Left ventricle myocardium inferior (tissue), 1 donor: ENCODE results near the gene COL5A2. TPM values are rescaled to one million over a fixed set of nuclear protein-coding genes. Genes with fewer than 3 reads are reported as not detected.

Source experiments
- DNase-seq: peaks from one replicate; pipeline ENCODE4 v3.0.0-alpha.2; 2020
- H3K27ac ChIP-seq: fragments of 200-600 bp; replicated peaks from 2 replicates; pipeline ENCODE4 v1.8.0; 2021
- H3K27me3 ChIP-seq: fragments of 200-600 bp; 2 replicates; pipeline ENCODE4 v1.8.0; 2021; ENCODE audit warnings: low read depth
- H3K36me3 ChIP-seq: fragments of 200-600 bp; 2 replicates; pipeline ENCODE4 v1.8.0; 2021
- H3K4me1 ChIP-seq: fragments of 200-600 bp; 2 replicates; pipeline ENCODE4 v1.8.0; 2021
- H3K4me3 ChIP-seq: fragments of 200-600 bp; 2 replicates; pipeline ENCODE4 v1.8.0; 2021; ENCODE audit warnings: mild to moderate bottlenecking, moderate library complexity
- H3K9me3 ChIP-seq: fragments of 200-600 bp; replicated peaks from 2 replicates; pipeline ENCODE4 v1.8.0; 2021
- CTCF ChIP-seq: fragments of 200-600 bp; IDR thresholded peaks from 2 replicates; pipeline ENCODE4 v1.8.0; 2021; ENCODE audit warnings: antibody characterized with exemption, mild to moderate bottlenecking, borderline replicate concordance
- intact Hi-C: fragments of 100-400 bp; cut with micrococcal nuclease; formaldehyde crosslinking; loops from one replicate; pipeline ENCODE4 v1.11.0; 2022
- total RNA-seq: library from RNA; stranded (reverse); fragmentation: NEBNext Ultra II Directional; extraction: Animal tissue kit (Norgen Biotek cat#: 25700); gene quantifications from one replicate; pipeline ENCODE4 v1.2.1, GENCODE V29; 2021
- donor health status: DM: no; HTN: yes; CAD: no; lungs with severe emphysema.

The COL5A2 gene
- total RNA-seq, 1 donor from 2014 or later, result 9.3 TPM

- DNase-seq, result no peak
- peak; percentile 53 for TF ChIP-seq CTCF
- Histone ChIP-seq H3K4me3 (no peak overlapping the region), H3K9me3 (no peaks in the 10 kb centered on the region), H3K36me3 (no peaks in the 10 kb centered on the region), H3K27ac (peak overlapping the region; percentile 53), H3K4me1 (peaks cover 3% of the 10 kb centered on the region), H3K27me3 (no peaks in the 10 kb centered on the region)
- intact Hi-C loops, result no loop called here
Observed at GRCh38 chr2:189142893-189143759, 36.4 kb downstream of the COL5A2 start.

- no peaks in the 10 kb centered on the region for H3K4me1 ChIP-seq
- no peak overlapping the region for H3K27ac ChIP-seq
- no peak overlapping the region for H3K4me3 ChIP-seq
- no peaks in the 10 kb centered on the region for H3K27me3 ChIP-seq
- no peak for TF ChIP-seq CTCF
- no peaks in the 10 kb centered on the region for H3K9me3 ChIP-seq
- no peak for DNase-seq
- intact Hi-C loops, result no loop called here
- H3K36me3 ChIP-seq, result no peaks in the 10 kb centered on the region
Observed at GRCh38 chr2:189138800-189139199, 40.8 kb downstream of the COL5A2 start.

GRCh38 chr2:189137519-189137918, 42.0 kb downstream of the COL5A2 start:
- H3K27ac ChIP-seq, result no peak overlapping the region
- TF ChIP-seq CTCF, result no peak
- no peaks in the 10 kb centered on the region for H3K4me1 ChIP-seq
- no peaks in the 10 kb centered on the region for H3K36me3 ChIP-seq
- intact Hi-C loops, result no loop called here
- H3K27me3 ChIP-seq, result no peaks in the 10 kb centered on the region
- no peaks in the 10 kb centered on the region for H3K9me3 ChIP-seq
- no peak overlapping the region for H3K4me3 ChIP-seq
- DNase-seq, result no peak

GRCh38 chr2:189134485-189134884, 45.1 kb downstream of the COL5A2 start:
- H3K27ac ChIP-seq, result no peak overlapping the region
- no peaks in the 10 kb centered on the region for H3K9me3 ChIP-seq
- intact Hi-C loops, result no loop called here
- TF ChIP-seq CTCF, result no peak
- H3K36me3 ChIP-seq, result no peaks in the 10 kb centered on the region
- H3K4me3 ChIP-seq, result no peak overlapping the region
- H3K27me3 ChIP-seq, result no peaks in the 10 kb centered on the region
- DNase-seq, result no peak
- H3K4me1 ChIP-seq, result no peaks in the 10 kb centered on the region

GRCh38 chr2:189131991-189132390, 47.6 kb downstream of the COL5A2 start:
- no peaks in the 10 kb centered on the region for H3K27me3 ChIP-seq
- intact Hi-C loops, result no loop called here

More at GRCh38 chr2:189131991-189132390, 47.6 kb downstream of the COL5A2 start:
- H3K4me3 ChIP-seq, result no peak overlapping the region
- H3K36me3 ChIP-seq, result no peaks in the 10 kb centered on the region
- no peaks in the 10 kb centered on the region for H3K4me1 ChIP-seq
- H3K27ac ChIP-seq, result no peak overlapping the region
- no peaks in the 10 kb centered on the region for H3K9me3 ChIP-seq
- DNase-seq, result no peak
- TF ChIP-seq CTCF, result no peak
